Measurements from ENCODE around the gene OR4C12.
"Not testable (repeated sequence)": the region's sequence is repeated elsewhere in the genome, so short reads cannot be mapped to it uniquely, and the experiment has no call there.

OR4C12 gene

DNA sequence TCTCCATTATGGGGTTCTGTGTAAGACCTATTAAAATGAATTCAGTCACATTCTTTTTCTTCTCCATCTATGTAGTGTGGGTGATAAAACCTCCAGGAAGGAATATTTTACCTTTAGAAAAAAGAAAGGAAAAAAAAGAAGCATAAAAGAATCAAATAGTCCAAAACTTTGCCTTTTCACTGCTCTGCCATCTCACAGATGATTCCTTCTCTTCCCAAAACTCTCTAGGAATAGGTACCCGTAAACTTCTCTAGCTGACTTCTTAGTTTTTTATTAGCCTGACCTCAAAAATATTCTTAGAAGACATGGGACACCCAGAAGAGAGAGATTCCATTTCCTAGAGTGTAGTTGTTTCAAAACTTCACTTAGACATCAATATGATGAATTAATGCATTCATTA is at the start of gene OR4C12:
TSS of gene OR4C12 (minus strand) at position 101 of the 400 bp plus-strand sequence. CDS start at position 67, 34 bp downstream.
- DNase-seq (ENCODE audit: low read depth, low spot score) = not testable (repeated sequence)

- no peak for DNase-seq (ENCODE audit: low read depth, low spot score)
Observed at GRCh38 chr11:50030193-50030592, 47.9 kb upstream of the OR4C12 start.

DNA sequence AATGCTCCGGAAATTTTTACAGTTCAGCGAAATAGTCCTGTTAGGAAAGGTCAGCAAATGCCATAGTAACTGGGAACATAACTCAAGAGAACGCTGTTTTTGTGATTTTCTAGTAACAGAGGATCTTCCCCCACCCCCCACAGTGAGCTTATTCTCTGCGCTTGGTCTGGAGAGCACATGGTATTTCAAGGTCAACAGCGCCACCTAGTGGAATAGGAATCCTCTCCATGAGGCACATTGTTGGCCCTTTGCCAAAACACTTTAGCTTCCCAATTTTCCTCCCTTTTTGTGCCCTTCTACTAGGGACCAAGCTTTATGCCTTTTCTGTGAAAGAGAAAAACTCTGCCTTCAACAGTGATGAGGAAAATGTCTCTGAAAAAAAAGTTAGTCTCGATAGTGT is 13.2 kb upstream of the OR4C12 start:
- peak; percentile 2 for DNase-seq (ENCODE audit: low read depth, low spot score)

DNA sequence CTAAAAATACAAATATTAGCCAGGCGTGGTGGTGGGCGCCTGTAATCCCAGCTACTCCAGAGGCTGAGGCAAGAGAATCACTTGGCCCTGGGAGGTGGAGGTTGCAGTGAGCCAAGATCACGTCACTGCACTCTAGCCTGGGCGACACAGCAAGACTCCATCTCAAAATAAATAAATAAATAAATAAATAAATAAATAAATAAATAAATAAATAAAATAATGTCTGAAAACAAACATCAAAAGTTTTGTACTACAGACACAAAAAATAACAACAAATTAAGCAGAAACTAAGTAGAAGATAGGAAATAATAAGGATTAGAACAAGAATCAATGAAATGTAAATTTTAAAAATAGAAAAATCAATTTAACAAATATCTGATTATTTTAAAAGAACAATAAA is 8.9 kb downstream of the OR4C12 start:
- DNase-seq (ENCODE audit: low read depth, low spot score) = not testable (repeated sequence)

DNA sequence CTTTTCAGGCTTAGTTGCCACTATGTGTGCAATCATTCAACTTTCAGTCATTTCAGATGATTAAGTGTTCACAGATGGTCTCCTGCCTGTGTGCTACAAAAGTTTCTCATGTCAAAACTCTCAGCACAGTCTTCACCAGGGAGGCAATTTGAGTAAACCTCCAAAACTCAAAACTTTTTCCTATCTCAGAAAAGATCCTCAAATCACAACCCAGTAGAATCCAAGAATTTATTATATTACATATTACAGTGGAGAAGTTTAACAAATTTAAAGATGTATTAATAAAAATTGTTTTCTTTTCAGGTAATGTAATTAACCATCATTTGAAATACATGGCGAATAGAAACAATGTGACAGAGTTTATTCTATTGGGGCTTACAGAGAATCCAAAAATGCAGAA is 30.2 kb downstream of the OR4C12 start, which contains the start of gene OR4C13:
TSS of gene OR4C13 (plus strand) at position 301 of the 400 bp plus-strand sequence. CDS start at position 333, 32 bp downstream.
- no peak for DNase-seq (ENCODE audit: low read depth, low spot score)

DNA sequence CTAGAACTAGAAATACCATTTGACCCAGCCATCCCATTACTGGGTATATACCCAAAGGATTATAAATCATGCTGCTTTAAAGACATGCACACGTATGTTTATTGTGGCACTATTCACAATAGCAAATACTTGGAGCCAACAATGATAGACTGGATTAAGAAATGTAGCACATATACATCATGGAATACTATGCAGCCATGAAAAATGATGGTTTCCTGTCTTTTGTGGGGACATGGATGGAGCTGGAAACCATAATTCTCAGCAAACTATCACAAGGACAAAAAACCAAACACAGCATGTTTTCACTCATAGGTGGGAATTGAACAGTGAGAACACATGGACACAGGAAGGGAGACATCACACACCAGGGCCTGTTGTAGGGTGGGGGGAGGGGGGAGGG is 33.6 kb downstream of the OR4C12 start:
- DNase-seq (ENCODE audit: low read depth, low spot score) = not testable (repeated sequence)

All from astrocyte of the hippocampus (primary cell).